Kidney glomerular epithelial cell (primary cell): Measurements from ENCODE around the gene ATP13A3.

Experiments used
- DNase-seq: peaks from one replicate; lab custom pipeline; 2025; lab: John Stamatoyannopoulos, UW

The ATP13A3 gene

GRCh38 chr3:194475138-194475932 is 11.5 kb downstream of the ATP13A3 start:
- no peak for DNase-seq

GRCh38 chr3:194474675-194475074 is 12.1 kb downstream of the ATP13A3 start:
- DNase-seq, result no peak

- peak; percentile 61 for DNase-seq
Observed at GRCh38 chr3:194472290-194472920, 14.4 kb downstream of the ATP13A3 start.

- no peak for DNase-seq
Observed at GRCh38 chr3:194471863-194472262, 14.9 kb downstream of the ATP13A3 start.

GRCh38 chr3:194470615-194471014 is 16.2 kb downstream of the ATP13A3 start:
- DNase-seq, result no peak

GRCh38 chr3:194469977-194470376 is 16.8 kb downstream of the ATP13A3 start:
- no peak for DNase-seq

- DNase-seq, result no peak
Observed at GRCh38 chr3:194468086-194468485, 18.7 kb downstream of the ATP13A3 start.

- DNase-seq, result no peak
Observed at GRCh38 chr3:194466761-194467356, 19.9 kb downstream of the ATP13A3 start.

GRCh38 chr3:194465920-194466570 is 20.8 kb downstream of the ATP13A3 start:
- DNase-seq, result no peak

DNA sequence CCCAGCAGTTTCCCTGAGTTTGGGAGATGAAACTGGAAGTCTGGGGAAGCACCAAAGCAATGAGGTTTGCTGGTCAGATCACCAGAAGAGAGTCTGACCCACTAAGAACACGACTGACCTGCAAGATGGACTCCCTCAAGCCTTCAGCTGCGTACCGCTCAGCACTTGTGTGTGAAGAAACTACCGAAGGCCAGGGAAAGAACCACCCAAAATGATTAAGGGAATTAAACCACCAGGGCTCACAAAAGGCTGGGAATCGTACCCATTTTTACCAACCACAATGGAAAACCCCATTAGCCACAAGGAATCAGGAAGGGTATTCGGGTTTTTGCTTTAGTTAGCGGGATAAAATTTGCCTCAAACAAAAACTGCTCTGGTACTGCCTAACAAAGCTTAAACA is 21.6 kb downstream of the ATP13A3 start:
- DNase-seq, result no peak

DNA sequence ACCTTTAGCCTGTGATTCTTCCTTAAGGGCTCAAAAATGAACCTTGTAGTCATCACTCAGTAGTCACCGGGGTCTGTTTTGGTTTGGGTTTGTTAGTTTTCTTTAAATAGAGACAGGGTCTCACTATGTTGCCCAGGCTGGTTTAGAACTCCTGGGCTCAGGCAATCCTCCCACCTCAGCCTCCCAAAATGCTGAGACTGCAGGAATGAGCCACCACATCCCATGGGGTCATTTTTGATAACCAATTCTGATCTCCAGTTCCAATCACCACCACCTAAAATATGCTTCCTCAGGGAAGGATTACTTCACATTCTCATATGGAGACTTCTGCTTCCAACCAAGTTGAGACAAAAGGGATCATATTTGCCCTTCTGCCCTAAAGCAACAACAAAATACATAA is 22.1 kb downstream of the ATP13A3 start:
- DNase-seq, result no peak

DNA sequence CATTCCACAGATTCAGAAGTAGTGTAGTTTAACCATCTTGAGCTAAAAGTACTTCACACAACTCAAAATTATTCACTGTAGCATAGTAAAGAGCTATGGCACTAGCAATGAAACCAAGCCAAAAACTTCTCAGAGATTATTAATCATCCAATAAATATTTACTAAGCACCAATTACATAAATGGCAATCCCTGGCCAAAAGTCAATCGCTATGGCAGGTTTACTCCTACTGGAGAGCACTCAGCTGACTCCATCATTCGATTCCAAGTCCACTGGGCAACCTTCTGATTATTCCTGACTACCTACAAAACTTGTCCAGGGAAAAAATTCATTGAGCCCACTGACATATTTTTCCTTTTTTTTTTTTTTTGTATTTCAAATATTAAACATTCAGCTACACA is 23.9 kb downstream of the ATP13A3 start:
- DNase-seq, result no peak

DNA sequence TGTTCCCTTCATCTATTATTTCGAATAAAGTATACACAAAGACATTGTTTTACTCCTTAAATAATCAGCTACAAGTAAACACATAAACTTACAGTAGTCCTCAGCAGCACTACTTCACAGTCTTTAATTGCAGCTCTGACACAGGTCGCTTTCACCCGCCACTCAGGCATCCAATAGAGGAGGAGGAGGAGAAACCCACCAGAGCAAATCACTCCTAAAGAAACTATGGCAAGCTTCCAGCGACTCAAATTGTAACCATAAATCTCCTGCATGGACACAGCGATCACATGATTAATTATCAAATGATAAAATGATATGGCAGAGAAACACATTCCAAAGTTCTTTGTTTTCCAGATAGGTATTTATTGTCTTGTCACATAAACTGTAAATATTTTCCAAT is 26.2 kb downstream of the ATP13A3 start:
- no peak for DNase-seq

- DNase-seq, result no peak
Observed at GRCh38 chr3:194458131-194458530, 28.7 kb downstream of the ATP13A3 start.

GRCh38 chr3:194455481-194455880 is 31.3 kb downstream of the ATP13A3 start:
- DNase-seq, result no peak

DNA sequence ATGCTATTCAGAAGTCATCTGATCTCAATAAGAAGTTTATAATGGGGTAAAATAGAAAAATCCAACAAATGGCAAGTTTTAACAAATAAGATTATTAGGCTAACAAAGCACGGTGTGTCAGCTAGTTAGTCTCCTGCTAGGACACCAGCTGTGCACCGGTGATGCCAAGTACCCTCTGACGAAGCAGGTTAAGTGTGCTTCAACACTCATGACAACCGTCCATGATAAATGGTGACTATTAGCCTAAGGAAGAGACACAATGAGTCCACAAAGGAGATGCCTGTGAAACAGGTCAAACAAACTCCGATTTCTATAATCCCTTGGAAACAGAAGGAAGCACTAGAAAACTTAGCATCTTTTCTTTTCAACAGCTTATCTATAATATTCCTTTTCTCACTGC is 36.5 kb downstream of the ATP13A3 start:
- DNase-seq, result no peak

GRCh38 chr3:194449913-194450312 is 36.9 kb downstream of the ATP13A3 start:
- no peak for DNase-seq

DNA sequence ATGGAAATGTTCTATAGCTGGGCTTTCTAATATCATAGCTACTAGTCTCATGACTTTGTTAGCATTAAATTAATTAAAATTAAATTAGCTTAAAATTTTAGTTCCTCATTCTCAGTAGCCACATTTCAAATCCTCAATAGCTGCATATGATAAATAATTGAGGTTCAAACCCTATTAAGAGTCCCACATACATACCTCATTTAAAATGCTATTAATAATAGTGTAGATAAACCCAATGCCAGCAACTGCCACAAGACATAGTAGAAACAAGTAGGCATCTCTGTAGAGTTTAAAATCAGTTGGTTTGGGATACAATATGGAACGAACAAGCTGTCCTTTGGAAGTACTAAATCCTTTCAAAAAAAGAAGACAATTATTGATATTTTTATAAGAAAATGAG is 39.1 kb downstream of the ATP13A3 start:
- DNase-seq, result no peak

GRCh38 chr3:194447161-194447560 is 39.6 kb downstream of the ATP13A3 start:
- peak; percentile 57 for DNase-seq

- no peak for DNase-seq
Observed at GRCh38 chr3:194446754-194447153, 40.0 kb downstream of the ATP13A3 start.

DNA sequence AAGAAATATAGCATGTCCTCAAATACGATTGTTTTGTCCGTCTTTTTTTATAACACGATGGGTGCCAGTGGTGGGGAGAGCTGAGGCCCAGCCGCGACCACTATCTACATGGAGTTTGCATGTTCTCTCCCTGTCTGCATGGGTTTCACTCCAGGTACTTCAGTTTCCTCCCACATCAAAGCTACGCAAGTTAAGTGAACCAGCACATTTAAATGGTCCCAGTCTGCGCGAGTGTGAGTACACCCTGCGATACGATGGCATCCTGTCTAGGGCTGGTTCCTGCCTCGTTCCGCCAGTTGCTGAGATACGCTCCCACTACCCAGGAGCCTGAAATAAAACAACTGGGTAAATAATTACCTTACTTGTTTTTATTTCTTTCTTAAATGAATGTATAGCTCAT is 40.6 kb downstream of the ATP13A3 start:
- no peak for DNase-seq

DNA sequence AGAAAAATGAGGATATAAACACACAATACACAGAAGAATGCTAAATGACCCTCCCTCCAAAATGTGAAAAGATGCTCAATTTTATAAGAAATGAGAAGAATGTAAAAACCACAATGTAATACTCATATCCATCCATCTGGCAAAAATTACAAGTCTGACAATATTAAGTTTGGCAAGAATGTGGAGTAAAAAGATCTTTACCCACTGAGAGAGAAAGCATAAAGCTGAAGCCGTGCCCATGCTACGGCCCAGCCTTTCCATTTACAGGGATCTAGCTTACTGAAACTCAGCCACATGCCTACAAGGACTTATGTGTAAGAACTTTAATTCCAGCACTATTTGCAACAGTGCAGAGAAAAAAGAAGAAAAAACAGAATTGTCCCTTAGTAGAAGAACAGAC is 42.9 kb downstream of the ATP13A3 start:
- DNase-seq, result no peak

DNA sequence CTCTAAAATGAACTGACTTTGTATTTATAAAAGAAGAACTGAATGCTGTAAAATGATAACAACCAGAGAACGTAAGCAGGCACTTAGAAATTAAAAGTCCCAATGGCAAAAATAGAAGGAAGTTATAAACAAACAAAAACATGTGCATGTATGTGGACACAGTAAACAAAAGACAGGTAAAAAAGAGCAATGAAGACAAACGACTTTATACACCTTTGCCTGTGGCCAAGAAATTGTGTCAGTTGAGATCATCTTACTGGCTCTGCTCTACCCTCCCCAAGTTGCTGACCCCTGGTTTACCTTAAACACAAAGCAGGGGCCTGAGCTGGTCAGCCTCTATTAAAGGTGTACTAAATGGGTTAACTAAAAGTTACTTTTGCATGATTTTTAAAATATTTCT is 46.0 kb downstream of the ATP13A3 start:
- no peak for DNase-seq
